Measurements from ENCODE around the gene SRF. TPM values are rescaled to one million over a fixed set of nuclear protein-coding genes. Genes with fewer than 3 reads are reported as not detected.

SRF gene
- total RNA-seq, 1 donor: 17.9 TPM

DNA sequence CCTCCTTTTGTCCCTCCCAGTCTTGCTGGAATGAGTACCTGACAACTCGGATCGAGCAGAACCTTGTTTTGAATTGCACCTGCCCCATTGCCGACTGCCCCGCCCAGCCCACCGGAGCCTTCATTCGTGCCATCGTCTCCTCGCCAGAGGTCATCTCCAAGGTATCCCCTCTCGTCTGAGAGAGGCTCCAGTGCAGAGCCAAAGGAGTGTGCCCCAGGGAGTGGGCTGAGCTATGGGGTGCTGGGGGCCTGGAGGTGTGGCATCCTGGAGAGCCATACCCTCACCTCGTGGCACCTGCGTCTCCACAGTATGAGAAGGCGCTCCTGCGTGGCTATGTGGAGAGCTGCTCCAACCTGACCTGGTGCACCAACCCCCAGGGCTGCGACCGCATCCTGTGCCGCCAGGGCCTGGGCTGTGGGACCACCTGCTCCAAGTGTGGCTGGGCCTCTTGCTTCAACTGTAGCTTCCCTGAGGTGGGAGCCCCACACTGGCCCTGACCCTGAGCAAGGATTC lies 49.4 kb downstream of the SRF start:
- TF ChIP-seq, protein P1, sequence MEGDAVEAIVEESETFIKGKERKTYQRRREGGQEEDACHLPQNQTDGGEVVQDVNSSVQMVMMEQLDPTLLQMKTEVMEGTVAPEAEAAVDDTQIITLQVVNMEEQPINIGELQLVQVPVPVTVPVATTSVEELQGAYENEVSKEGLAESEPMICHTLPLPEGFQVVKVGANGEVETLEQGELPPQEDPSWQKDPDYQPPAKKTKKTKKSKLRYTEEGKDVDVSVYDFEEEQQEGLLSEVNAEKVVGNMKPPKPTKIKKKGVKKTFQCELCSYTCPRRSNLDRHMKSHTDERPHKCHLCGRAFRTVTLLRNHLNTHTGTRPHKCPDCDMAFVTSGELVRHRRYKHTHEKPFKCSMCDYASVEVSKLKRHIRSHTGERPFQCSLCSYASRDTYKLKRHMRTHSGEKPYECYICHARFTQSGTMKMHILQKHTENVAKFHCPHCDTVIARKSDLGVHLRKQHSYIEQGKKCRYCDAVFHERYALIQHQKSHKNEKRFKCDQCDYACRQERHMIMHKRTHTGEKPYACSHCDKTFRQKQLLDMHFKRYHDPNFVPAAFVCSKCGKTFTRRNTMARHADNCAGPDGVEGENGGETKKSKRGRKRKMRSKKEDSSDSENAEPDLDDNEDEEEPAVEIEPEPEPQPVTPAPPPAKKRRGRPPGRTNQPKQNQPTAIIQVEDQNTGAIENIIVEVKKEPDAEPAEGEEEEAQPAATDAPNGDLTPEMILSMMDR (IDR thresholded peaks at IDR 0.05; ENCODE audit: insufficient read depth, low read length): no peak
- no peak for DNase-seq (ENCODE audit: low read depth)
- no peak overlapping the region for H3K4me3 ChIP-seq (ENCODE audit: low read depth, low read length)

DNA sequence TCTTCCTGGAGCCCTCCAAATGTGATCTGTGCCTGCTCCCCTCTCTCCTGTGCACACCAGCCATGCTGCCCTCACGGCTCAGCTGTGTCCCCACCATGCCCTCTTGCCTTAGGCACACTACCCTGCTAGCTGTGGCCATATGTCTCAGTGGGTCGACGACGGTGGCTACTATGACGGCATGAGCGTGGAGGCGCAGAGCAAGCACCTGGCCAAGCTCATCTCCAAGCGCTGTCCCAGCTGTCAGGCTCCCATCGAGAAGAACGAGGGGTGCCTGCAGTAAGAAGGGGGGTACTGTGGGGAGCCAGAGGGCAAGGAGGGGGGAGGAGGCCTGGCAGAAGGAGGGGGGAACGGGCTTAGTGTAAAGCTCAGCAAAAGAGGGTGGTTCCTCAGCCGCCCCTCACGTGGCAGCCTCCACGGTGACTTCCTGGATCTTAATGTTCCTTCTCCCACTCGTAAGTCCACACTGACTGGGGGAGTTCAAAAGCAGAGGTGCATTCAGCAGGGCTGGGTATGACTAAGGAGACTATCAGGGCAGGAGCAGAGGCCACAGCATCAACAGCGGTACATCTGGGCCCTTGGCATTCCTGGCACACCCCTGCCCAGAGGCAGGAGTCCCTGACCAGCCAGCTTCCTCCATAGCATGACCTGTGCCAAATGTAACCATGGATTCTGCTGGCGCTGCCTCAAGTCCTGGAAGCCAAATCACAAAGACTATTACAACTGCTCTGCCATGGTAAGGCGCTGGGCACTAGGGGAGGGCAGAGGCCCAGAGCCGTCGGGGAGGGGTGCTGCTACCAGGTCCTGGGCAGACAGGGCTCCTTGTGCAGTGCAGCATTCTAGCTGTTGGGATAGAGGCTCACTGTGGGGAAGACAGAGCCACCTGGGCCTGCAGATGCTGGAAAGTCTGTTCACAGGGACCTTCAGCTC lies 50.2 kb downstream of the SRF start:
- TF ChIP-seq, protein P1 (IDR thresholded peaks at IDR 0.05; ENCODE audit: insufficient read depth, low read length): no peak
- no peak overlapping the region for H3K4me3 ChIP-seq (ENCODE audit: low read depth, low read length)
- DNase-seq (ENCODE audit: low read depth): peak; percentile 6

DNA sequence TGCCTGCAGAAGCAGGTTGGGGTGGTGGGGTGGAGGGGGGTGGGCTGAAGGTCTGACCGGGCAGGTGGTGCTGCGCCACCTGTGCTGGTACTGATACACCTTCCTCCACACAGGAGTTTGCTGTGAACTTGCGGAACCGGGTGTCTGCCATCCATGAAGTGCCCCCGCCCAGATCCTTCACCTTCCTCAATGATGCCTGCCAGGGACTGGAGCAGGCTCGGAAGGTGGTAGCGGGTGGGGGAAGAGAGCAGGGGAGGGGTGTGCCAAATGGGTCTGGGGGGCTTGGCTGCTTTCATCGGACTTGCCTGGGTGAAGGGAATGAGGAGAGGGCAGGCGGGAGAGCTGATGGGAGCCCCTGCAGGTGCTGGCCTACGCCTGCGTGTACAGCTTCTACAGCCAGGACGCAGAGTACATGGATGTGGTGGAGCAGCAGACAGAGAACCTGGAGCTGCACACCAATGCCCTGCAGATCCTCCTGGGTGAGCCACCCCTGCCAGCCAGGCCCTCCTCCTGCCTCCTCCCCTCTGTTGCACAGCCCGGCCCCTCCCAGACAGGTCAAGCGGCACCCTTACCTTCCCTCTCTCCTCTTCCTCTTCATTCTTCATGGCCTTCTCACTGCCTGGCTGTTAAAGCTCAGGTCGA lies 51.5 kb downstream of the SRF start:
- no peak for DNase-seq (ENCODE audit: low read depth)
- TF ChIP-seq, protein P1 (IDR thresholded peaks at IDR 0.05; ENCODE audit: insufficient read depth, low read length): no peak
- H3K4me3 ChIP-seq (ENCODE audit: low read depth, low read length): no peak overlapping the region

DNA sequence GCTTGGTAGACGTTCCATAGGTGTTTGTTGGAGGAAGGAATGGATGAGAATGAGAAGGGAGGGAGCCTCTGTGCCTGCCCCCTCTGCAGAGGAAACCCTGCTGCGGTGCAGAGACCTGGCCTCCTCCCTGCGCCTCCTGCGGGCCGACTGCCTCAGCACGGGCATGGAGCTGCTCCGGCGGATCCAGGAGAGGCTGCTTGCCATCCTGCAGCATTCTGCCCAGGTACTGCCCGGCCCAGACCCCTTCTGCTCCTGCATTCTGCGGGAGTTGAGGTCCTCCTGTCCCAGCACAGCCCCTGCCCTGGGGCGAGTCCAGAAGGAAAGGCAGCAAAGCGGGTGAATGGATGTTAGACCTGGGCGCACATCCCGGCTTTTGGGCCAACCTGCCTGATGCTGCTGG lies 52.1 kb downstream of the SRF start:
- H3K4me3 ChIP-seq (ENCODE audit: low read depth, low read length): no peak overlapping the region
- TF ChIP-seq, protein P1 (IDR thresholded peaks at IDR 0.05; ENCODE audit: insufficient read depth, low read length): no peak
- DNase-seq (ENCODE audit: low read depth): no peak

DNA sequence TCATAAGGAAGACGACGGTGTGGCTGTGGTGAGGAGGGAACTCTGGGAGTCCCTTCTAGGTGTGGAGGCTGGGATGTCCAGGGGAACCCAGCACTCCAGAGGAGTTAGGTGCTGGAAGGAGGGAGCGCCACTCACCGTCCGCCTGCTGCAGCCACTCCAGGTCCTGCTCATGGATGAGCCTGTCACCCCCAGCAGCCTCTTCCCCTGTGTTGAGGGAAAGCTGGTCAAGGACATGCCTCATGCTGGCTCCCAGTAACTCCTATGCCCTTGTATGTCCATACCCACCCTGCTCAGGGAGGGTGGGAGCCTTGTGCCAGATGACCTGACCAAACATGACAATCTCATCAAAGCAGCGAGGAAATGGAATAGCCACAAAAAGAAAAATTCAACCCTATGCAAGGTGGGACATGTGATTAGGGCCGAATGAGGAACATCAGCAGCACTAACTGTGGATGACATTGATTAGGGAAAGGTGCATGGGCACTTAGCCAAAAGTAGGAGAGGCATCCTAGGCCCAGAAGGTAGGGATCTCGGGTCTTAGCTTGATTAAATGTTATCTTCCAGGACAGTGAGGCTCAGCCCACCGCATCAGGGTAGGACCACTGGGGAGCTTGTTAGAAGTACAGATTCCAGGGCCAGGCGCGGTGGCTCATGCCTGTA lies 55.3 kb downstream of the SRF start:
- DNase-seq (ENCODE audit: low read depth): no peak
- TF ChIP-seq, protein P1 (IDR thresholded peaks at IDR 0.05; ENCODE audit: insufficient read depth, low read length): no peak
- no peak overlapping the region for H3K4me3 ChIP-seq (ENCODE audit: low read depth, low read length)

- TF ChIP-seq, protein P1 (IDR thresholded peaks at IDR 0.05; ENCODE audit: insufficient read depth, low read length): peak; percentile 53
- peak within 1 kb of the TSS; percentile 76 for H3K4me3 ChIP-seq (ENCODE audit: low read depth, low read length)
- DNase-seq (ENCODE audit: low read depth): peak; percentile 60
These were observed 58.1 kb downstream of the SRF start, which contains the start of gene DNPH1 for GRCh38 chr6:43228951-43229802. Gene DNPH1, minus strand, starts transcription at chr6:43229481. Its CDS starts 25 bp downstream, at chr6:43229456.

Data from fibroblast of the aortic adventitia (primary cell).